ENCODE data around the gene SH3RF3.

- TF ChIP-seq, protein P1, sequence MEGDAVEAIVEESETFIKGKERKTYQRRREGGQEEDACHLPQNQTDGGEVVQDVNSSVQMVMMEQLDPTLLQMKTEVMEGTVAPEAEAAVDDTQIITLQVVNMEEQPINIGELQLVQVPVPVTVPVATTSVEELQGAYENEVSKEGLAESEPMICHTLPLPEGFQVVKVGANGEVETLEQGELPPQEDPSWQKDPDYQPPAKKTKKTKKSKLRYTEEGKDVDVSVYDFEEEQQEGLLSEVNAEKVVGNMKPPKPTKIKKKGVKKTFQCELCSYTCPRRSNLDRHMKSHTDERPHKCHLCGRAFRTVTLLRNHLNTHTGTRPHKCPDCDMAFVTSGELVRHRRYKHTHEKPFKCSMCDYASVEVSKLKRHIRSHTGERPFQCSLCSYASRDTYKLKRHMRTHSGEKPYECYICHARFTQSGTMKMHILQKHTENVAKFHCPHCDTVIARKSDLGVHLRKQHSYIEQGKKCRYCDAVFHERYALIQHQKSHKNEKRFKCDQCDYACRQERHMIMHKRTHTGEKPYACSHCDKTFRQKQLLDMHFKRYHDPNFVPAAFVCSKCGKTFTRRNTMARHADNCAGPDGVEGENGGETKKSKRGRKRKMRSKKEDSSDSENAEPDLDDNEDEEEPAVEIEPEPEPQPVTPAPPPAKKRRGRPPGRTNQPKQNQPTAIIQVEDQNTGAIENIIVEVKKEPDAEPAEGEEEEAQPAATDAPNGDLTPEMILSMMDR (IDR thresholded peaks at IDR 0.05): no peak
- TF ChIP-seq EP300 (IDR thresholded peaks at IDR 0.05): no peak
- TF ChIP-seq POLR2A (IDR thresholded peaks at IDR 0.05): no peak
Observed at GRCh38 chr2:109344270-109344805, 215.3 kb downstream of the SH3RF3 start.

Measured in upper lobe of left lung (tissue), 4 donors.